A549 (cell line): Measurements from ENCODE around the gene IFTAP. TPM values are rescaled to one million over a fixed set of nuclear protein-coding genes. Genes with fewer than 3 reads are reported as not detected.

ENCODE experiments used
- ATAC-seq, 2 experiments: fragments of 200-7000 bp in 1 of 2; fragments of >200 bp in 1 of 2; cut with Nextera tagmentation in 1 of 2; cut with Tn5 transposase in 1 of 2; 3 replicates each; pipeline versions ENCODE4 v1.8.0 to v1.9.1; 2018 to 2020; ENCODE audit warnings: mild to moderate bottlenecking in 1 of 2, moderate library complexity in 1 of 2
- CTCF ChIA-PET: fragments of 300-600 bp; sonication (Branson Sonifier 250); formaldehyde crosslinking; extraction: SDS; loops from one replicate; lab custom pipeline; 2021; ENCODE audit warnings: antibody characterized with exemption, inconsistent platforms; lab: Yijun Ruan, JAX
- POLR2A ChIA-PET: fragments of 350-600 bp; formaldehyde crosslinking; extraction: SDS; loops from one replicate; lab custom pipeline; 2021; ENCODE audit warnings: antibody characterized with exemption, inconsistent platforms; lab: Yijun Ruan, JAX
- DNase-seq, 2 experiments: peaks; one replicate each; pipeline versions ENCODE4 v3.0.0 to v3.0.0-alpha.2; 2011 to 2016; ENCODE audit warnings: low read depth in 1 of 2, low spot score in 1 of 2
- FAIRE-seq: peaks from 2 replicates; lab custom pipeline; 2011; peaks lifted over from hg19 to GRCh38; lab: Jason Lieb, UNC
- H3K27ac ChIP-seq, 2 experiments: fragments of >200 bp; sonication (Bioruptor Twin); formaldehyde crosslinking; 3 replicates each; pipeline ENCODE4 v1.5.1; 2016 to 2017
- H3K4me1 ChIP-seq: fragments of >200 bp; sonication (Bioruptor Twin); formaldehyde crosslinking; 3 replicates; pipeline ENCODE4 v1.6.1; 2016
- H3K4me2 ChIP-seq: fragments of >200 bp; sonication (Bioruptor Twin); formaldehyde crosslinking; 3 replicates; pipeline ENCODE4 v1.6.1; 2016
- H3K4me3 ChIP-seq: fragments of >200 bp; sonication (Bioruptor Twin); formaldehyde crosslinking; 3 replicates; pipeline ENCODE4 v1.5.1; 2016
- H3K9me3 ChIP-seq: fragments of >200 bp; sonication (Bioruptor Twin); formaldehyde crosslinking; 3 replicates; pipeline ENCODE4 v1.6.1; 2016
- CBX8 ChIP-seq: fragments of 200-600 bp; sonication (generic); IDR thresholded peaks from 2 replicates; pipeline ENCODE4 v1.6.1; 2016
- CEBPB ChIP-seq, 2 experiments: fragments of >200 bp in 1 of 2; sonication (Bioruptor Twin) in 1 of 2; formaldehyde crosslinking in 1 of 2; IDR thresholded peaks; 2 replicates each; pipeline ENCODE4 v1.6.1; 2012 to 2016
- CHD2 ChIP-seq: fragments of 150-350 bp; IDR thresholded peaks from 2 replicates; pipeline ENCODE4 v1.6.1; 2014; ENCODE audit warnings: low read length; ENCODE audit not compliant: partially characterized antibody
- EHF ChIP-seq: fragments of 250-450 bp; sonication (Bioruptor Pico); IDR thresholded peaks from 2 replicates; pipeline ENCODE4 v1.5.0; 2020; ENCODE audit warnings: mild to moderate bottlenecking
- EHMT2 ChIP-seq: fragments of 200-600 bp; sonication (generic); IDR thresholded peaks from 2 replicates; pipeline ENCODE4 v1.6.1; 2016; ENCODE audit warnings: antibody characterized with exemption, low read depth, mild to moderate bottlenecking, moderate library complexity
- FOXS1 ChIP-seq: fragments of 250-450 bp; sonication (Bioruptor Pico); IDR thresholded peaks from 2 replicates; pipeline ENCODE4 v1.5.0; 2020; ENCODE audit warnings: mild to moderate bottlenecking, moderate library complexity
- HOXB5 ChIP-seq: fragments of 250-450 bp; sonication (Bioruptor Pico); IDR thresholded peaks from 2 replicates; pipeline ENCODE4 v1.5.0; 2020; ENCODE audit warnings: mild to moderate bottlenecking, moderate library complexity
- JUN ChIP-seq, 2 experiments: fragments of >200 bp; sonication (Bioruptor Twin); formaldehyde crosslinking; IDR thresholded peaks; 2 replicates in 1 of 2; 3 replicates in 1 of 2; pipeline ENCODE4 v1.6.1; 2016 to 2017
- MAFK ChIP-seq: fragments of 450-650 bp; IDR thresholded peaks from 2 replicates; pipeline ENCODE4 v1.6.1; 2014; ENCODE audit not compliant: partially characterized antibody
- POLR2A ChIP-seq: IDR thresholded peaks from 2 replicates; pipeline ENCODE4 v1.6.1; 2012; ENCODE audit warnings: mild to moderate bottlenecking, low read length
- RCOR1 ChIP-seq: fragments of 150-350 bp; IDR thresholded peaks from 2 replicates; pipeline ENCODE4 v1.6.1; 2014; ENCODE audit warnings: antibody characterized with exemption, low read length, low read depth
- RFX5 ChIP-seq: fragments of 450-650 bp; IDR thresholded peaks from 2 replicates; pipeline ENCODE4 v1.7.1; 2014; ENCODE audit warnings: antibody characterized with exemption, mild to moderate bottlenecking, moderate library complexity
- TFCP2L1 ChIP-seq: fragments of 250-450 bp; sonication (Bioruptor Pico); IDR thresholded peaks from 2 replicates; pipeline ENCODE4 v1.5.0; 2021; ENCODE audit warnings: mild to moderate bottlenecking
- TP53 ChIP-seq: fragments of 250-450 bp; sonication (Bioruptor Pico); IDR thresholded peaks from 2 replicates; pipeline ENCODE4 v1.5.0; 2021; ENCODE audit warnings: mild to moderate bottlenecking, moderate library complexity
- ZNF302 ChIP-seq: fragments of 250-450 bp; sonication (Bioruptor Pico); IDR thresholded peaks from 2 replicates; pipeline ENCODE4 v1.9.0; 2021; ENCODE audit warnings: inconsistent platforms, mild to moderate bottlenecking, moderate library complexity
- WGBS: methylation state at CpG from one replicate; pipeline ENCODE4 v1.1.6; 2017; ENCODE audit errors: missing lambda C conversion rate; 5-methylcytosine and 5-hydroxymethylcytosine counted together
- polyA plus RNA-seq, 4 experiments: library from polyadenylated mRNA; depleted of rRNA in 3 of 4; stranded (reverse); fragments of >200 nt; fragmentation: RNase III in 1 of 4; extraction: RNeasy Plus Mini Kit Qiagen cat#74134 plus additional on column Dnase treatment in 1 of 4; gene quantifications; 2 replicates in 3 of 4; 3 replicates in 1 of 4; pipeline ENCODE4 v1.2.3, GENCODE V29; 2011 to 2017
- TF ChIP-seq, protein P1 (sequence below): fragments of >200 bp; sonication (Bioruptor Twin); formaldehyde crosslinking; IDR thresholded peaks from 3 replicates; pipeline ENCODE4 v1.5.1; 2016
- TF ChIP-seq, protein P2 (sequence below): IDR thresholded peaks from 2 replicates; pipeline ENCODE4 v1.6.1; 2012; ENCODE audit warnings: low read depth, borderline replicate concordance
- TF ChIP-seq, protein P3 (sequence below): fragments of 200-600 bp; sonication (generic); IDR thresholded peaks from 2 replicates; pipeline ENCODE4 v1.6.1; 2016; ENCODE audit warnings: antibody characterized with exemption, mild to moderate bottlenecking, moderate library complexity

IFTAP gene
- polyA plus RNA-seq, 2 of the 4 experiments (the other 2 are of a cell fraction), result 34.7 to 52.4 TPM

DNA sequence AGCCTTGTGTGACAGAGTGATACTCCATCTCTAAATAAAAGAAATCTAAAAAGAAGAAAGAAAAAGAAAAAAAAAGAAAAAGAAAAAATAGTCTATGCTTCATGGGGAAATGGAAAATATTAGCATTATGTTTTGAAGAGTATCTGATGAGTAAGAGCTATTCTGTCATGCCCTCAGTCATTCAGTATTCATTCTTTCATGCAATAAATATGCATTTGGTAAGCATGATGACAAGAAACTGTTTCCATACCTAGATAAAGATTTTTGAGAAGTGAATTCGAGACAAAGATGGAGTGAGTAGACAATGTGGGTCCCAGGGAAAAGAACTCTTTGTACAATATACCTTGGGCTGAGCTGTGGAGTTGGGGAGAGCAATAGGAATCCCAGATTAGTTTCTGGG, 6.2 kb upstream of the IFTAP start:
- DNase-seq (no peak), ATAC-seq (no peak), FAIRE-seq (no peak)
- Histone ChIP-seq H3K4me2 (no peak overlapping the region), H3K4me3 (no peak overlapping the region), H3K4me1 (no peaks in the 10 kb centered on the region), H3K9me3 (no peaks in the 10 kb centered on the region), H3K27ac (no peak overlapping the region)
- TF ChIP-seq ZNF302 (no peak), TP53 (CRISPR knock-in tag) (no peak), HOXB5 (no peak), CEBPB (IDR thresholded peaks at IDR 0.05) (no peak), CHD2 (no peak), POLR2A (no peak), EHF (no peak), JUN (IDR thresholded peaks at IDR 0.05) (no peak), EHMT2 (no peak), RFX5 (no peak)
- TF ChIP-seq, protein P1, sequence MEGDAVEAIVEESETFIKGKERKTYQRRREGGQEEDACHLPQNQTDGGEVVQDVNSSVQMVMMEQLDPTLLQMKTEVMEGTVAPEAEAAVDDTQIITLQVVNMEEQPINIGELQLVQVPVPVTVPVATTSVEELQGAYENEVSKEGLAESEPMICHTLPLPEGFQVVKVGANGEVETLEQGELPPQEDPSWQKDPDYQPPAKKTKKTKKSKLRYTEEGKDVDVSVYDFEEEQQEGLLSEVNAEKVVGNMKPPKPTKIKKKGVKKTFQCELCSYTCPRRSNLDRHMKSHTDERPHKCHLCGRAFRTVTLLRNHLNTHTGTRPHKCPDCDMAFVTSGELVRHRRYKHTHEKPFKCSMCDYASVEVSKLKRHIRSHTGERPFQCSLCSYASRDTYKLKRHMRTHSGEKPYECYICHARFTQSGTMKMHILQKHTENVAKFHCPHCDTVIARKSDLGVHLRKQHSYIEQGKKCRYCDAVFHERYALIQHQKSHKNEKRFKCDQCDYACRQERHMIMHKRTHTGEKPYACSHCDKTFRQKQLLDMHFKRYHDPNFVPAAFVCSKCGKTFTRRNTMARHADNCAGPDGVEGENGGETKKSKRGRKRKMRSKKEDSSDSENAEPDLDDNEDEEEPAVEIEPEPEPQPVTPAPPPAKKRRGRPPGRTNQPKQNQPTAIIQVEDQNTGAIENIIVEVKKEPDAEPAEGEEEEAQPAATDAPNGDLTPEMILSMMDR, result no peak
- TF ChIP-seq, protein P2, sequence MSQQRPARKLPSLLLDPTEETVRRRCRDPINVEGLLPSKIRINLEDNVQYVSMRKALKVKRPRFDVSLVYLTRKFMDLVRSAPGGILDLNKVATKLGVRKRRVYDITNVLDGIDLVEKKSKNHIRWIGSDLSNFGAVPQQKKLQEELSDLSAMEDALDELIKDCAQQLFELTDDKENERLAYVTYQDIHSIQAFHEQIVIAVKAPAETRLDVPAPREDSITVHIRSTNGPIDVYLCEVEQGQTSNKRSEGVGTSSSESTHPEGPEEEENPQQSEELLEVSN, result no peak
- ChIA-PET POLR2A (no interaction called here), CTCF (no interaction called here)
- WGBS, result 4% methylated on average over 1 of the region's 1 CpG

DNA sequence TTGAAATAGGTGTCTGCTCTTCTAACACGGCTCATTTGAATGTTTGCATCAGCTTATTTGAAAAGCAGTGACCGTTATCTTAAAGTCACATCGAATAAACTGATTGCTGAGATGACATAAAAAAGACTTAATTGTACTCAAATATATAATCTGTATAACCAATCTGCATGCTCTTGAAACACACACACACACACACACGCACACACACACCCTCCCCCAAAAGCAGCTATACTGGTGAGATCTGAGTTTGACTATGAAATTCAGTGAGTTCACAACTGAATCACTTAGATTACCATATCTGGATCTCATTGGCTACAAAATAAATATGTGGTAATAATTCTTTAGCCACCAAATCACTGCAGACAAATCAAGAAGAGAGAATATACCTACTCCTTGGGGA, 3.8 kb upstream of the IFTAP start:
- no peaks in the 10 kb centered on the region for H3K9me3 ChIP-seq
- no peak for TF ChIP-seq FOXS1 (CRISPR knock-in tag)
- no peak for TF ChIP-seq CEBPB (IDR thresholded peaks at IDR 0.05)
- peak; percentile 13 for TF ChIP-seq MAFK
- no peak for TF ChIP-seq RCOR1
- TF ChIP-seq CBX8, result no peak
- H3K4me2 ChIP-seq, result no peak overlapping the region
- H3K4me3 ChIP-seq, result no peak overlapping the region
- ChIA-PET CTCF (no interaction called here), POLR2A (no interaction called here)
- no peak for ATAC-seq
- peaks cover 5% of the 10 kb centered on the region; the same call in 1 of the 3 replicates for H3K4me1 ChIP-seq
- no peak for DNase-seq
- no peak overlapping the region for H3K27ac ChIP-seq
- FAIRE-seq, result no peak
- 10% methylated on average over 4 of the region's 4 CpGs for WGBS

DNA sequence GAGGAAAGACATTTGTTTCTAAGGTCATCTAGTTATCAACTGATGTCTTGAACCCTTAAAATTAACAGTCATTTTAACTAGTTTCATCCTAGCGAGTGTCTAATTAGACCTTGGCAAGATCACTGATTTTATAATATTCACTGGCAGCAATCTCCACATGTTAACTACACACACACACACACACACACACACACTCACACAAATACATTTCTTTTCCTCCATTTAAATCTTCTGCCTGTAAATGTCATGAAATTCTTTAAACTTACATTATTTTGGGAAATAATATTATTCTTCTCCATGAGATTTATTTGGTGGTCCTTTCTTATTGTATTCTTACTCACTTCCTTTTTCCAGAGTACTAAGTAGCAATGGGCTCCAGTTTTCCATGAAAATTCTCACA, 2.9 kb upstream of the IFTAP start:
- Histone ChIP-seq H3K4me1 (peaks cover 5% of the 10 kb centered on the region; the same call in 1 of the 3 replicates), H3K4me3 (no peak overlapping the region), H3K4me2 (no peak overlapping the region), H3K27ac (no peak overlapping the region), H3K9me3 (no peaks in the 10 kb centered on the region)
- DNase-seq (no peak), ATAC-seq (no peak), FAIRE-seq (no peak)
- TF ChIP-seq TFCP2L1 (CRISPR knock-in tag), result no peak
- TF ChIP-seq, protein P3, sequence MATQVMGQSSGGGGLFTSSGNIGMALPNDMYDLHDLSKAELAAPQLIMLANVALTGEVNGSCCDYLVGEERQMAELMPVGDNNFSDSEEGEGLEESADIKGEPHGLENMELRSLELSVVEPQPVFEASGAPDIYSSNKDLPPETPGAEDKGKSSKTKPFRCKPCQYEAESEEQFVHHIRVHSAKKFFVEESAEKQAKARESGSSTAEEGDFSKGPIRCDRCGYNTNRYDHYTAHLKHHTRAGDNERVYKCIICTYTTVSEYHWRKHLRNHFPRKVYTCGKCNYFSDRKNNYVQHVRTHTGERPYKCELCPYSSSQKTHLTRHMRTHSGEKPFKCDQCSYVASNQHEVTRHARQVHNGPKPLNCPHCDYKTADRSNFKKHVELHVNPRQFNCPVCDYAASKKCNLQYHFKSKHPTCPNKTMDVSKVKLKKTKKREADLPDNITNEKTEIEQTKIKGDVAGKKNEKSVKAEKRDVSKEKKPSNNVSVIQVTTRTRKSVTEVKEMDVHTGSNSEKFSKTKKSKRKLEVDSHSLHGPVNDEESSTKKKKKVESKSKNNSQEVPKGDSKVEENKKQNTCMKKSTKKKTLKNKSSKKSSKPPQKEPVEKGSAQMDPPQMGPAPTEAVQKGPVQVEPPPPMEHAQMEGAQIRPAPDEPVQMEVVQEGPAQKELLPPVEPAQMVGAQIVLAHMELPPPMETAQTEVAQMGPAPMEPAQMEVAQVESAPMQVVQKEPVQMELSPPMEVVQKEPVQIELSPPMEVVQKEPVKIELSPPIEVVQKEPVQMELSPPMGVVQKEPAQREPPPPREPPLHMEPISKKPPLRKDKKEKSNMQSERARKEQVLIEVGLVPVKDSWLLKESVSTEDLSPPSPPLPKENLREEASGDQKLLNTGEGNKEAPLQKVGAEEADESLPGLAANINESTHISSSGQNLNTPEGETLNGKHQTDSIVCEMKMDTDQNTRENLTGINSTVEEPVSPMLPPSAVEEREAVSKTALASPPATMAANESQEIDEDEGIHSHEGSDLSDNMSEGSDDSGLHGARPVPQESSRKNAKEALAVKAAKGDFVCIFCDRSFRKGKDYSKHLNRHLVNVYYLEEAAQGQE, result no peak
- POLR2A ChIA-PET, result no interaction called here
- WGBS, result 0% methylated on average over 1 of the region's 1 CpG
- CTCF ChIA-PET, result no interaction called here
